GM19438 (cell line): ENCODE measurements around the gene ACTR1A.
"Not testable (repeated sequence)": the region's sequence is repeated elsewhere in the genome, so short reads cannot be mapped to it uniquely, and the experiment has no call there.

Source experiments
- ATAC-seq: cut with Tn5 transposase; IDR thresholded peaks from one replicate; pipeline ENCODE4 v1.9.1; 2021; ENCODE audit warnings: low read depth; ENCODE audit not compliant: unreplicated experiment

ACTR1A gene

GRCh38 chr10:102517553-102517952 is 15.0 kb upstream of the ACTR1A start:
- ATAC-seq: no peak

- no peak for ATAC-seq
Observed at GRCh38 chr10:102515724-102516123, 13.2 kb upstream of the ACTR1A start.

- ATAC-seq: no peak
Observed at GRCh38 chr10:102514487-102515311, 12.2 kb upstream of the ACTR1A start.

- peak; percentile 88 for ATAC-seq
Observed at GRCh38 chr10:102511583-102512274, 9.2 kb upstream of the ACTR1A start.

- ATAC-seq: no peak
Observed at GRCh38 chr10:102509387-102509786, 6.9 kb upstream of the ACTR1A start.

GRCh38 chr10:102508506-102508905 is 6.0 kb upstream of the ACTR1A start:
- no peak for ATAC-seq

GRCh38 chr10:102507521-102507920 is 5.0 kb upstream of the ACTR1A start:
- no peak for ATAC-seq

- ATAC-seq: no peak
Observed at GRCh38 chr10:102505462-102506115, 3.1 kb upstream of the ACTR1A start.

GRCh38 chr10:102504976-102505300 is 2.4 kb upstream of the ACTR1A start:
- no peak for ATAC-seq

- ATAC-seq: no peak
Observed at GRCh38 chr10:102504179-102504975, 1.9 kb upstream of the ACTR1A start.

GRCh38 chr10:102503264-102504178 is 1.0 kb upstream of the ACTR1A start, which contains the start of gene SUFU:
Gene SUFU, plus strand, starts transcription at chr10:102503972. Its CDS starts 181 bp downstream, at chr10:102504153.
- ATAC-seq: peak; percentile 50

- ATAC-seq: peak; percentile 66
Observed at GRCh38 chr10:102502029-102502336, 529 bp downstream of the ACTR1A start.

GRCh38 chr10:102501201-102502028 is 1.1 kb downstream of the ACTR1A start:
- no peak for ATAC-seq

GRCh38 chr10:102500686-102501085 is 1.8 kb downstream of the ACTR1A start:
- not testable (repeated sequence) for ATAC-seq

- no peak for ATAC-seq
Observed at GRCh38 chr10:102499356-102499755, 3.2 kb downstream of the ACTR1A start.

GRCh38 chr10:102497545-102497944 is 5.0 kb downstream of the ACTR1A start:
- no peak for ATAC-seq

- ATAC-seq: no peak
Observed at GRCh38 chr10:102493771-102494170, 8.7 kb downstream of the ACTR1A start.

GRCh38 chr10:102492983-102493382 is 9.5 kb downstream of the ACTR1A start:
- ATAC-seq: no peak
